ENCODE measurements around the gene MYLK.

MYLK gene

GRCh38 chr3:123667784-123668183 lies 216.3 kb downstream of the MYLK start:
- Histone ChIP-seq H3K4me3 (ENCODE audit: low read depth, low read length) (no peak overlapping the region), H3K9ac (ENCODE audit: low read depth, low read length) (no peak overlapping the region), H3K36me3 (ENCODE audit: control insufficient read depth, insufficient read depth, low read length) (no peaks in the 10 kb centered on the region), H3K9me3 (ENCODE audit: control insufficient read depth, insufficient read depth, low read length) (no peaks in the 10 kb centered on the region), H3K27me3 (ENCODE audit: control insufficient read depth, insufficient read depth, low read length) (no peaks in the 10 kb centered on the region), H3K4me1 (ENCODE audit: control insufficient read depth, insufficient read depth, low read length) (no peaks in the 10 kb centered on the region)

GRCh38 chr3:123664753-123665152 lies 219.4 kb downstream of the MYLK start:
- no peaks in the 10 kb centered on the region for H3K27me3 ChIP-seq (ENCODE audit: control insufficient read depth, insufficient read depth, low read length)
- no peak overlapping the region for H3K4me3 ChIP-seq (ENCODE audit: low read depth, low read length)
- no peaks in the 10 kb centered on the region for H3K9me3 ChIP-seq (ENCODE audit: control insufficient read depth, insufficient read depth, low read length)
- no peaks in the 10 kb centered on the region for H3K36me3 ChIP-seq (ENCODE audit: control insufficient read depth, insufficient read depth, low read length)
- H3K4me1 ChIP-seq (ENCODE audit: control insufficient read depth, insufficient read depth, low read length), result no peaks in the 10 kb centered on the region
- no peak overlapping the region for H3K9ac ChIP-seq (ENCODE audit: low read depth, low read length)

- H3K9ac ChIP-seq (ENCODE audit: low read depth, low read length), result no peak overlapping the region
- no peaks in the 10 kb centered on the region for H3K27me3 ChIP-seq (ENCODE audit: control insufficient read depth, insufficient read depth, low read length)
- no peaks in the 10 kb centered on the region for H3K36me3 ChIP-seq (ENCODE audit: control insufficient read depth, insufficient read depth, low read length)
- H3K4me3 ChIP-seq (ENCODE audit: low read depth, low read length), result no peak overlapping the region
- no peaks in the 10 kb centered on the region for H3K9me3 ChIP-seq (ENCODE audit: control insufficient read depth, insufficient read depth, low read length)
- no peaks in the 10 kb centered on the region for H3K4me1 ChIP-seq (ENCODE audit: control insufficient read depth, insufficient read depth, low read length)
These were observed 220.2 kb downstream of the MYLK start for GRCh38 chr3:123663977-123664376.

GRCh38 chr3:123661973-123662372 lies 222.2 kb downstream of the MYLK start:
- Histone ChIP-seq H3K27me3 (ENCODE audit: control insufficient read depth, insufficient read depth, low read length) (no peaks in the 10 kb centered on the region), H3K4me3 (ENCODE audit: low read depth, low read length) (no peak overlapping the region), H3K4me1 (ENCODE audit: control insufficient read depth, insufficient read depth, low read length) (no peaks in the 10 kb centered on the region), H3K9ac (ENCODE audit: low read depth, low read length) (no peak overlapping the region), H3K36me3 (ENCODE audit: control insufficient read depth, insufficient read depth, low read length) (no peaks in the 10 kb centered on the region), H3K9me3 (ENCODE audit: control insufficient read depth, insufficient read depth, low read length) (no peaks in the 10 kb centered on the region)

- Histone ChIP-seq H3K9ac (ENCODE audit: low read depth, low read length) (no peak overlapping the region), H3K36me3 (ENCODE audit: control insufficient read depth, insufficient read depth, low read length) (no peaks in the 10 kb centered on the region), H3K9me3 (ENCODE audit: control insufficient read depth, insufficient read depth, low read length) (no peaks in the 10 kb centered on the region), H3K4me3 (ENCODE audit: low read depth, low read length) (no peak overlapping the region), H3K4me1 (ENCODE audit: control insufficient read depth, insufficient read depth, low read length) (no peaks in the 10 kb centered on the region), H3K27me3 (ENCODE audit: control insufficient read depth, insufficient read depth, low read length) (no peaks in the 10 kb centered on the region)
These were observed 223.2 kb downstream of the MYLK start for GRCh38 chr3:123660900-123661299.

GRCh38 chr3:123660141-123660675 lies 223.9 kb downstream of the MYLK start:
- Histone ChIP-seq H3K9ac (ENCODE audit: low read depth, low read length) (no peak overlapping the region), H3K4me1 (ENCODE audit: control insufficient read depth, insufficient read depth, low read length) (no peaks in the 10 kb centered on the region), H3K27me3 (ENCODE audit: control insufficient read depth, insufficient read depth, low read length) (no peaks in the 10 kb centered on the region), H3K36me3 (ENCODE audit: control insufficient read depth, insufficient read depth, low read length) (no peaks in the 10 kb centered on the region), H3K9me3 (ENCODE audit: control insufficient read depth, insufficient read depth, low read length) (no peaks in the 10 kb centered on the region), H3K4me3 (ENCODE audit: low read depth, low read length) (no peak overlapping the region)

- H3K4me3 ChIP-seq (ENCODE audit: low read depth, low read length), result no peak overlapping the region
- no peaks in the 10 kb centered on the region for H3K27me3 ChIP-seq (ENCODE audit: control insufficient read depth, insufficient read depth, low read length)
- H3K4me1 ChIP-seq (ENCODE audit: control insufficient read depth, insufficient read depth, low read length), result no peaks in the 10 kb centered on the region
- H3K36me3 ChIP-seq (ENCODE audit: control insufficient read depth, insufficient read depth, low read length), result no peaks in the 10 kb centered on the region
- no peak overlapping the region for H3K9ac ChIP-seq (ENCODE audit: low read depth, low read length)
- no peaks in the 10 kb centered on the region for H3K9me3 ChIP-seq (ENCODE audit: control insufficient read depth, insufficient read depth, low read length)
These were observed 225.3 kb downstream of the MYLK start for GRCh38 chr3:123658852-123659206.

- H3K4me3 ChIP-seq (ENCODE audit: low read depth, low read length), result no peak overlapping the region
- H3K9me3 ChIP-seq (ENCODE audit: control insufficient read depth, insufficient read depth, low read length), result no peaks in the 10 kb centered on the region
- no peaks in the 10 kb centered on the region for H3K27me3 ChIP-seq (ENCODE audit: control insufficient read depth, insufficient read depth, low read length)
- no peaks in the 10 kb centered on the region for H3K36me3 ChIP-seq (ENCODE audit: control insufficient read depth, insufficient read depth, low read length)
- no peak overlapping the region for H3K9ac ChIP-seq (ENCODE audit: low read depth, low read length)
- no peaks in the 10 kb centered on the region for H3K4me1 ChIP-seq (ENCODE audit: control insufficient read depth, insufficient read depth, low read length)
These were observed 225.8 kb downstream of the MYLK start for GRCh38 chr3:123658118-123658851.

- no peak overlapping the region for H3K4me3 ChIP-seq (ENCODE audit: low read depth, low read length)
- no peak overlapping the region for H3K9ac ChIP-seq (ENCODE audit: low read depth, low read length)
- H3K36me3 ChIP-seq (ENCODE audit: control insufficient read depth, insufficient read depth, low read length), result no peaks in the 10 kb centered on the region
- H3K9me3 ChIP-seq (ENCODE audit: control insufficient read depth, insufficient read depth, low read length), result no peaks in the 10 kb centered on the region
- H3K27me3 ChIP-seq (ENCODE audit: control insufficient read depth, insufficient read depth, low read length), result no peaks in the 10 kb centered on the region
- no peaks in the 10 kb centered on the region for H3K4me1 ChIP-seq (ENCODE audit: control insufficient read depth, insufficient read depth, low read length)
These were observed 226.6 kb downstream of the MYLK start for GRCh38 chr3:123657568-123657967.

GRCh38 chr3:123657111-123657510 lies 227.0 kb downstream of the MYLK start:
- Histone ChIP-seq H3K4me1 (ENCODE audit: control insufficient read depth, insufficient read depth, low read length) (peaks cover under 1% of the 10 kb centered on the region), H3K27me3 (ENCODE audit: control insufficient read depth, insufficient read depth, low read length) (no peaks in the 10 kb centered on the region)

GRCh38 chr3:123656691-123657090 lies 227.4 kb downstream of the MYLK start:
- peaks cover 4% of the 10 kb centered on the region for H3K4me1 ChIP-seq (ENCODE audit: control insufficient read depth, insufficient read depth, low read length)
- H3K27me3 ChIP-seq (ENCODE audit: control insufficient read depth, insufficient read depth, low read length), result no peaks in the 10 kb centered on the region
- no peaks in the 10 kb centered on the region for H3K9me3 ChIP-seq (ENCODE audit: control insufficient read depth, insufficient read depth, low read length)
- H3K9ac ChIP-seq (ENCODE audit: low read depth, low read length), result no peak overlapping the region
- H3K36me3 ChIP-seq (ENCODE audit: control insufficient read depth, insufficient read depth, low read length), result no peaks in the 10 kb centered on the region
- H3K4me3 ChIP-seq (ENCODE audit: low read depth, low read length), result no peak overlapping the region

More at GRCh38 chr3:123657111-123657510, 227.0 kb downstream of the MYLK start:
- Histone ChIP-seq H3K9me3 (ENCODE audit: control insufficient read depth, insufficient read depth, low read length) (no peaks in the 10 kb centered on the region), H3K4me3 (ENCODE audit: low read depth, low read length) (no peak overlapping the region), H3K9ac (ENCODE audit: low read depth, low read length) (no peak overlapping the region), H3K36me3 (ENCODE audit: control insufficient read depth, insufficient read depth, low read length) (no peaks in the 10 kb centered on the region)

- peaks cover 4% of the 10 kb centered on the region for H3K4me1 ChIP-seq (ENCODE audit: control insufficient read depth, insufficient read depth, low read length)
- H3K9me3 ChIP-seq (ENCODE audit: control insufficient read depth, insufficient read depth, low read length), result no peaks in the 10 kb centered on the region
- no peak overlapping the region for H3K4me3 ChIP-seq (ENCODE audit: low read depth, low read length)
- no peaks in the 10 kb centered on the region for H3K36me3 ChIP-seq (ENCODE audit: control insufficient read depth, insufficient read depth, low read length)
- H3K9ac ChIP-seq (ENCODE audit: low read depth, low read length), result no peak overlapping the region
- H3K27me3 ChIP-seq (ENCODE audit: control insufficient read depth, insufficient read depth, low read length), result no peaks in the 10 kb centered on the region
These were observed 227.9 kb downstream of the MYLK start for GRCh38 chr3:123656274-123656673.
